ENCODE data around the gene HAL.

GRCh38 chr12:95943330-95943842 is 52.8 kb downstream of the HAL start, which contains the start of gene AMDHD1:
- TF ChIP-seq EZH2 (IDR thresholded peaks at IDR 0.05; ENCODE audit: borderline replicate concordance, insufficient read depth, low read depth, low read length, poor library complexity, severe bottlenecking), result no peak
- TF ChIP-seq, protein P1, sequence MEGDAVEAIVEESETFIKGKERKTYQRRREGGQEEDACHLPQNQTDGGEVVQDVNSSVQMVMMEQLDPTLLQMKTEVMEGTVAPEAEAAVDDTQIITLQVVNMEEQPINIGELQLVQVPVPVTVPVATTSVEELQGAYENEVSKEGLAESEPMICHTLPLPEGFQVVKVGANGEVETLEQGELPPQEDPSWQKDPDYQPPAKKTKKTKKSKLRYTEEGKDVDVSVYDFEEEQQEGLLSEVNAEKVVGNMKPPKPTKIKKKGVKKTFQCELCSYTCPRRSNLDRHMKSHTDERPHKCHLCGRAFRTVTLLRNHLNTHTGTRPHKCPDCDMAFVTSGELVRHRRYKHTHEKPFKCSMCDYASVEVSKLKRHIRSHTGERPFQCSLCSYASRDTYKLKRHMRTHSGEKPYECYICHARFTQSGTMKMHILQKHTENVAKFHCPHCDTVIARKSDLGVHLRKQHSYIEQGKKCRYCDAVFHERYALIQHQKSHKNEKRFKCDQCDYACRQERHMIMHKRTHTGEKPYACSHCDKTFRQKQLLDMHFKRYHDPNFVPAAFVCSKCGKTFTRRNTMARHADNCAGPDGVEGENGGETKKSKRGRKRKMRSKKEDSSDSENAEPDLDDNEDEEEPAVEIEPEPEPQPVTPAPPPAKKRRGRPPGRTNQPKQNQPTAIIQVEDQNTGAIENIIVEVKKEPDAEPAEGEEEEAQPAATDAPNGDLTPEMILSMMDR (IDR thresholded peaks at IDR 0.05), result peak; percentile 40
